K562 (cell line): ENCODE data around the gene TRAF1. TPM values are rescaled to one million over a fixed set of nuclear protein-coding genes. Genes with fewer than 3 reads are reported as not detected.

Source experiments
- BACH1 ChIP-seq: fragments of 200-800 bp; sonication (Bioruptor generic); IDR thresholded peaks from 2 replicates; pipeline ENCODE4 v1.6.1; 2016; ENCODE audit warnings: missing genetic modification characterization, missing compliant biosample characterization
- CBFB ChIP-seq: sonication (generic); formaldehyde crosslinking; IDR thresholded peaks from 2 replicates; pipeline ENCODE4 v1.4.0; 2020; ENCODE audit warnings: mild to moderate bottlenecking, missing genetic modification reagents
- CREB1 ChIP-seq, 2 experiments: sonication (generic) in 1 of 2; formaldehyde crosslinking in 1 of 2; IDR thresholded peaks; 2 replicates each; pipeline versions ENCODE4 v1.6.1 to v1.8.0; 2012 to 2022; ENCODE audit warnings: inconsistent platforms in 1 of 2, mild to moderate bottlenecking in 1 of 2, missing genetic modification reagents in 1 of 2, moderate library complexity in 1 of 2
- MAFF ChIP-seq: IDR thresholded peaks from 2 replicates; pipeline ENCODE4 v1.6.1; 2012; ENCODE audit warnings: low read length, improper control_type of control experiment
- NFXL1 ChIP-seq: fragments of 450-650 bp; formaldehyde crosslinking; IDR thresholded peaks from 2 replicates; pipeline ENCODE4 v1.4.0; 2021; ENCODE audit warnings: mild to moderate bottlenecking
- RBM15 ChIP-seq: fragments of 200-400 bp; formaldehyde crosslinking; IDR thresholded peaks from 2 replicates; pipeline ENCODE4 v1.6.1; 2018; ENCODE audit warnings: mild to moderate bottlenecking, low read length, moderate library complexity; ENCODE audit not compliant: insufficient read depth
- TFAM ChIP-seq: fragments of 250-450 bp; sonication (Bioruptor Pico); conservative IDR thresholded peaks from 2 replicates; pipeline ENCODE4 v1.5.0; 2021; ENCODE audit warnings: mild to moderate bottlenecking, moderate library complexity
- ZNF41 ChIP-seq: fragments of 250-450 bp; sonication (Bioruptor Pico); conservative IDR thresholded peaks from 2 replicates; pipeline ENCODE4 v1.4.0; 2020; ENCODE audit warnings: mild to moderate bottlenecking
- polyA plus RNA-seq, 8 experiments: library from polyadenylated mRNA; depleted of rRNA in 4 of 8; stranded (reverse) in 5 of 8; unstranded in 3 of 8; fragments of >200 nt; fragmentation: Nextera tagmentation in 2 of 8; fragmentation: Illumina TruSeq in 1 of 8; extraction: Ambion mirVana in 2 of 8; extraction: Trizol in 1 of 8; gene quantifications; 2 replicates each; pipeline versions ENCODE4 v1.2.1 to v1.2.3, GENCODE V29; 2011 to 2014; ENCODE audit warnings: inconsistent platforms in 1 of 8, missing spikeins in 1 of 8
- total RNA-seq, 7 experiments: library from RNA; depleted of rRNA in 6 of 7; stranded (reverse); fragments of >200 nt in 6 of 7; fragmentation: Illumina TruSeq in 2 of 7; extraction: Trizol in 2 of 7; gene quantifications; 2 replicates each; pipeline versions ENCODE4 v1.2.1 to v1.2.3, GENCODE V29; 2011 to 2021; ENCODE audit warnings: low replicate concordance in 1 of 7
- TF ChIP-seq, protein P1 (sequence below): fragments of 250-450 bp; sonication (Bioruptor Pico); IDR thresholded peaks from 2 replicates; pipeline ENCODE4 v1.8.0; 2022; ENCODE audit warnings: moderate library complexity, mild to moderate bottlenecking, inconsistent platforms
- TF ChIP-seq, protein P2 (sequence below), 2 experiments: fragments of 450-650 bp; formaldehyde crosslinking in 1 of 2; IDR thresholded peaks; 2 replicates each; pipeline versions ENCODE4 v1.4.0 to v1.6.1; 2014 to 2020; ENCODE audit warnings: mild to moderate bottlenecking in 2 of 2, borderline replicate concordance in 1 of 2, low read depth in 1 of 2
- TF ChIP-seq, protein P3 (sequence below): fragments of 450-650 bp; IDR thresholded peaks from 2 replicates; pipeline ENCODE4 v1.6.1; 2016; ENCODE audit warnings: mild to moderate bottlenecking

Gene TRAF1
- total and polyA plus RNA-seq, 9 of the 15 experiments (the other 6 are each of a cell fraction or from before 2014, with no cell fraction given) = 0.01 to 1.1 (median 0.04) TPM; not detected in 2

GRCh38 chr9:120913647-120914264 is 12.8 kb downstream of the TRAF1 start (continued):
- peak; percentile 58; the same call in 1 of the 2 replicates for TF ChIP-seq BACH1
- TF ChIP-seq, protein P1, sequence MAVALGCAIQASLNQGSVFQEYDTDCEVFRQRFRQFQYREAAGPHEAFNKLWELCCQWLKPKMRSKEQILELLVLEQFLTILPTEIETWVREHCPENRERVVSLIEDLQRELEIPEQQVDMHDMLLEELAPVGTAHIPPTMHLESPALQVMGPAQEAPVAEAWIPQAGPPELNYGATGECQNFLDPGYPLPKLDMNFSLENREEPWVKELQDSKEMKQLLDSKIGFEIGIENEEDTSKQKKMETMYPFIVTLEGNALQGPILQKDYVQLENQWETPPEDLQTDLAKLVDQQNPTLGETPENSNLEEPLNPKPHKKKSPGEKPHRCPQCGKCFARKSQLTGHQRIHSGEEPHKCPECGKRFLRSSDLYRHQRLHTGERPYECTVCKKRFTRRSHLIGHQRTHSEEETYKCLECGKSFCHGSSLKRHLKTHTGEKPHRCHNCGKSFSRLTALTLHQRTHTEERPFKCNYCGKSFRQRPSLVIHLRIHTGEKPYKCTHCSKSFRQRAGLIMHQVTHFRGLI = 0 out of 2 replicates have a peak, but pooled peaks have one; percentile 20
- no peak for TF ChIP-seq CBFB (CRISPR knock-in tag)
- TF ChIP-seq RBM15 = no peak
- TF ChIP-seq TFAM (CRISPR knock-in tag) = no peak
- TF ChIP-seq MAFF = no peak
- TF ChIP-seq, protein P2, sequence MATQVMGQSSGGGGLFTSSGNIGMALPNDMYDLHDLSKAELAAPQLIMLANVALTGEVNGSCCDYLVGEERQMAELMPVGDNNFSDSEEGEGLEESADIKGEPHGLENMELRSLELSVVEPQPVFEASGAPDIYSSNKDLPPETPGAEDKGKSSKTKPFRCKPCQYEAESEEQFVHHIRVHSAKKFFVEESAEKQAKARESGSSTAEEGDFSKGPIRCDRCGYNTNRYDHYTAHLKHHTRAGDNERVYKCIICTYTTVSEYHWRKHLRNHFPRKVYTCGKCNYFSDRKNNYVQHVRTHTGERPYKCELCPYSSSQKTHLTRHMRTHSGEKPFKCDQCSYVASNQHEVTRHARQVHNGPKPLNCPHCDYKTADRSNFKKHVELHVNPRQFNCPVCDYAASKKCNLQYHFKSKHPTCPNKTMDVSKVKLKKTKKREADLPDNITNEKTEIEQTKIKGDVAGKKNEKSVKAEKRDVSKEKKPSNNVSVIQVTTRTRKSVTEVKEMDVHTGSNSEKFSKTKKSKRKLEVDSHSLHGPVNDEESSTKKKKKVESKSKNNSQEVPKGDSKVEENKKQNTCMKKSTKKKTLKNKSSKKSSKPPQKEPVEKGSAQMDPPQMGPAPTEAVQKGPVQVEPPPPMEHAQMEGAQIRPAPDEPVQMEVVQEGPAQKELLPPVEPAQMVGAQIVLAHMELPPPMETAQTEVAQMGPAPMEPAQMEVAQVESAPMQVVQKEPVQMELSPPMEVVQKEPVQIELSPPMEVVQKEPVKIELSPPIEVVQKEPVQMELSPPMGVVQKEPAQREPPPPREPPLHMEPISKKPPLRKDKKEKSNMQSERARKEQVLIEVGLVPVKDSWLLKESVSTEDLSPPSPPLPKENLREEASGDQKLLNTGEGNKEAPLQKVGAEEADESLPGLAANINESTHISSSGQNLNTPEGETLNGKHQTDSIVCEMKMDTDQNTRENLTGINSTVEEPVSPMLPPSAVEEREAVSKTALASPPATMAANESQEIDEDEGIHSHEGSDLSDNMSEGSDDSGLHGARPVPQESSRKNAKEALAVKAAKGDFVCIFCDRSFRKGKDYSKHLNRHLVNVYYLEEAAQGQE (IDR thresholded peaks at IDR 0.05; ENCODE audit: borderline replicate concordance) = peak; percentile 100
- TF ChIP-seq, protein P2 (CRISPR knock-in tag; IDR thresholded peaks at IDR 0.05; ENCODE audit: low read depth) = peak; percentile 98
- TF ChIP-seq NFXL1 (CRISPR knock-in tag) = no peak
- TF ChIP-seq, protein P3, sequence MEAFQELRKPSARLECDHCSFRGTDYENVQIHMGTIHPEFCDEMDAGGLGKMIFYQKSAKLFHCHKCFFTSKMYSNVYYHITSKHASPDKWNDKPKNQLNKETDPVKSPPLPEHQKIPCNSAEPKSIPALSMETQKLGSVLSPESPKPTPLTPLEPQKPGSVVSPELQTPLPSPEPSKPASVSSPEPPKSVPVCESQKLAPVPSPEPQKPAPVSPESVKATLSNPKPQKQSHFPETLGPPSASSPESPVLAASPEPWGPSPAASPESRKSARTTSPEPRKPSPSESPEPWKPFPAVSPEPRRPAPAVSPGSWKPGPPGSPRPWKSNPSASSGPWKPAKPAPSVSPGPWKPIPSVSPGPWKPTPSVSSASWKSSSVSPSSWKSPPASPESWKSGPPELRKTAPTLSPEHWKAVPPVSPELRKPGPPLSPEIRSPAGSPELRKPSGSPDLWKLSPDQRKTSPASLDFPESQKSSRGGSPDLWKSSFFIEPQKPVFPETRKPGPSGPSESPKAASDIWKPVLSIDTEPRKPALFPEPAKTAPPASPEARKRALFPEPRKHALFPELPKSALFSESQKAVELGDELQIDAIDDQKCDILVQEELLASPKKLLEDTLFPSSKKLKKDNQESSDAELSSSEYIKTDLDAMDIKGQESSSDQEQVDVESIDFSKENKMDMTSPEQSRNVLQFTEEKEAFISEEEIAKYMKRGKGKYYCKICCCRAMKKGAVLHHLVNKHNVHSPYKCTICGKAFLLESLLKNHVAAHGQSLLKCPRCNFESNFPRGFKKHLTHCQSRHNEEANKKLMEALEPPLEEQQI = peak; percentile 92
- TF ChIP-seq ZNF41 (CRISPR knock-in tag) = 0 out of 2 replicates have a peak, but pooled peaks have one; percentile 34
- TF ChIP-seq CREB1 (IDR thresholded peaks at IDR 0.05) = no peak
- TF ChIP-seq CREB1 (CRISPR knock-in tag; IDR thresholded peaks at IDR 0.05) = 0 out of 2 replicates have a peak, but pooled peaks have one; percentile 35
